SK-N-SH (cell line): ENCODE results near the gene KCTD14. TPM values are rescaled to one million over a fixed set of nuclear protein-coding genes. Genes with fewer than 3 reads are reported as not detected.

Source experiments
- CTCF ChIA-PET: fragments of 300-600, 350-600 bp; formaldehyde crosslinking; extraction: SDS; loops from one replicate; lab custom pipeline; 2021; lab: Yijun Ruan, JAX
- POLR2A ChIA-PET: fragments of 350-600 bp; sonication (Branson Sonifier 250); formaldehyde crosslinking; extraction: SDS; loops from one replicate; lab custom pipeline; 2020; ENCODE audit warnings: antibody characterized with exemption, inconsistent platforms; lab: Yijun Ruan, JAX
- DNase-seq: peaks from one replicate; pipeline ENCODE4 v3.0.0; 2012
- H2AFZ ChIP-seq: fragments of 200-600 bp; sonication (generic); 2 replicates; pipeline ENCODE4 v1.8.1; 2016; ENCODE audit warnings: antibody characterized with exemption, mild to moderate bottlenecking, low read depth
- H3F3A ChIP-seq: fragments of 200-600 bp; sonication (generic); replicated peaks from 2 replicates; pipeline ENCODE3; 2016; ENCODE audit warnings: antibody characterized with exemption, mild to moderate bottlenecking; ENCODE audit not compliant: insufficient read depth
- H3K27ac ChIP-seq, 2 experiments: fragments of 200-500 bp in 1 of 2; fragments of 200-600 bp in 1 of 2; sonication (Bioruptor generic) in 1 of 2; sonication (generic), shearing (Covaris generic) in 1 of 2; 2 replicates each; pipeline versions ENCODE4 v1.5.1 to v1.6.1; 2014 to 2016; ENCODE audit warnings: low read depth in 2 of 2, inconsistent platforms in 1 of 2, low read length in 1 of 2, mild to moderate bottlenecking in 1 of 2, mixed read lengths in 1 of 2
- H3K27me3 ChIP-seq: fragments of 200-600 bp; sonication (generic), shearing (Covaris generic); 2 replicates; pipeline ENCODE4 v1.6.1; 2016; ENCODE audit warnings: mixed run types; ENCODE audit not compliant: insufficient read depth
- H3K36me3 ChIP-seq, 2 experiments: fragments of 200-500 bp in 1 of 2; fragments of 200-600 bp in 1 of 2; sonication (Bioruptor generic) in 1 of 2; sonication (generic) in 1 of 2; replicated peaks in 1 of 2; 2 replicates each; pipeline versions ENCODE3 to v1.5.1; 2014 to 2016; ENCODE audit warnings: low read length in 1 of 2, mild to moderate bottlenecking in 1 of 2; ENCODE audit not compliant: insufficient read depth in 2 of 2, control insufficient read depth in 1 of 2
- H3K4me1 ChIP-seq, 2 experiments: fragments of 200-500 bp in 1 of 2; fragments of 200-600 bp in 1 of 2; sonication (Bioruptor generic) in 1 of 2; sonication (generic), shearing (Covaris generic) in 1 of 2; 2 replicates each; pipeline versions ENCODE4 v1.5.1 to v1.6.1; 2014 to 2016; ENCODE audit warnings: low read depth in 1 of 2, low read length in 1 of 2, mixed run types in 1 of 2; ENCODE audit not compliant: insufficient read depth in 2 of 2, control insufficient read depth in 1 of 2
- H3K4me2 ChIP-seq: fragments of 200-600 bp; sonication (generic), shearing (Covaris generic); 2 replicates; pipeline ENCODE4 v1.6.1; 2017; ENCODE audit warnings: mixed run types
- H3K4me3 ChIP-seq, 2 experiments: fragments of 200-500 bp in 1 of 2; fragments of 200-600 bp in 1 of 2; sonication (Bioruptor generic) in 1 of 2; sonication (generic), shearing (Covaris generic) in 1 of 2; 2 replicates each; pipeline versions ENCODE4 v1.5.1 to v1.8.1; 2014 to 2016; ENCODE audit warnings: low read depth in 2 of 2, inconsistent platforms in 1 of 2, low read length in 1 of 2, mild to moderate bottlenecking in 1 of 2, mixed read lengths in 1 of 2, moderate library complexity in 1 of 2
- H3K79me2 ChIP-seq: fragments of 200-600 bp; sonication (generic); 2 replicates; pipeline ENCODE4 v1.8.1; 2017; ENCODE audit warnings: mild to moderate bottlenecking; ENCODE audit not compliant: insufficient read depth
- H3K9ac ChIP-seq: fragments of 200-600 bp; sonication (generic); 2 replicates; pipeline ENCODE4 v1.6.1; 2017; ENCODE audit warnings: mixed run types
- H3K9me2 ChIP-seq: fragments of 200-600 bp; sonication (generic); 2 replicates; pipeline ENCODE4 v1.6.1; 2017; ENCODE audit warnings: mixed run types
- H3K9me3 ChIP-seq: fragments of 200-600 bp; sonication (generic); 2 replicates; pipeline ENCODE4 v1.6.1; 2017; ENCODE audit warnings: mixed run types, mild to moderate bottlenecking, moderate library complexity
- H4K20me1 ChIP-seq: fragments of 200-600 bp; sonication (generic); 2 replicates; pipeline ENCODE4 v1.6.1; 2017; ENCODE audit warnings: mild to moderate bottlenecking, mixed run types; ENCODE audit not compliant: insufficient read depth
- CHD2 ChIP-seq: fragments of 150-350 bp; IDR thresholded peaks from 2 replicates; pipeline ENCODE4 v1.6.1; 2018; ENCODE audit warnings: low read length; ENCODE audit not compliant: partially characterized antibody
- CTCF ChIP-seq: fragments of 200-600 bp; sonication (generic); IDR thresholded peaks from 2 replicates; pipeline ENCODE4 v1.6.1; 2017; ENCODE audit warnings: antibody characterized with exemption, mild to moderate bottlenecking, moderate library complexity
- ELF1 ChIP-seq: IDR thresholded peaks from 2 replicates; pipeline ENCODE4 v1.4.0; 2012
- EP300 ChIP-seq, 2 experiments: IDR thresholded peaks; 2 replicates each; pipeline versions ENCODE4 v1.4.0 to v1.6.1; 2012; ENCODE audit warnings: borderline replicate concordance in 1 of 2, low read depth in 1 of 2, low read length in 1 of 2
- FOSL2 ChIP-seq: IDR thresholded peaks from 2 replicates; pipeline ENCODE4 v1.4.0; 2012; ENCODE audit warnings: low read depth, mild to moderate bottlenecking, moderate library complexity, borderline replicate concordance
- GATA2 ChIP-seq: sonication (generic); formaldehyde crosslinking; IDR thresholded peaks from 2 replicates; pipeline ENCODE4 v1.5.0; 2020; ENCODE audit warnings: mild to moderate bottlenecking, missing genetic modification reagents
- MXI1 ChIP-seq: IDR thresholded peaks from 2 replicates; pipeline ENCODE4 v1.6.1; 2012; ENCODE audit warnings: mild to moderate bottlenecking, low read depth, low read length, improper control_type of control experiment
- PBX3 ChIP-seq: IDR thresholded peaks from 2 replicates; pipeline ENCODE4; 2012
- RCOR1 ChIP-seq: fragments of 150-350 bp; IDR thresholded peaks from 2 replicates; pipeline ENCODE4 v1.6.1; 2017; ENCODE audit warnings: antibody characterized with exemption, low read length
- REST ChIP-seq: IDR thresholded peaks from 2 replicates; pipeline ENCODE4 v1.6.1; 2012; ENCODE audit warnings: mild to moderate bottlenecking, low read depth, low read length, moderate library complexity
- RXRA ChIP-seq: IDR thresholded peaks from 2 replicates; pipeline ENCODE4 v1.4.0; 2012; ENCODE audit warnings: low read depth, mild to moderate bottlenecking, borderline replicate concordance
- SIN3A ChIP-seq: IDR thresholded peaks from 2 replicates; pipeline ENCODE4 v1.6.1; 2012; ENCODE audit warnings: low read depth, mild to moderate bottlenecking, low read length, moderate library complexity, borderline replicate concordance
- polyA plus RNA-seq, 3 experiments: library from polyadenylated mRNA; depleted of rRNA; stranded (reverse); fragments of >200 nt; gene quantifications; 2 replicates each; pipeline ENCODE4 v1.2.3, GENCODE V29; 2012

The KCTD14 gene
- polyA plus RNA-seq, 1 of the 3 experiments (the other 2 are of a cell fraction): 0.25 TPM

GRCh38 chr11:77968337-77968736 is 54.7 kb downstream of the KCTD14 start (continued):
- no peak for TF ChIP-seq RCOR1

- Histone ChIP-seq H3K27ac (no peak overlapping the region), H3K36me3 (peaks cover 0 to 14% of the 10 kb centered on the region in 2 experiments), H4K20me1 (no peaks in the 10 kb centered on the region), H3F3A (no peaks in the 10 kb centered on the region), H3K9ac (no peak overlapping the region), H3K79me2 (no peaks in the 10 kb centered on the region), H3K27me3 (no peaks in the 10 kb centered on the region), H3K4me2 (no peak overlapping the region), H2AFZ (no peak overlapping the region), H3K4me3 (no peak overlapping the region), H3K4me1 (no peaks in the 10 kb centered on the region), H3K9me2 (no peaks in the 10 kb centered on the region), H3K9me3 (no peaks in the 10 kb centered on the region)
- DNase-seq: no peak
- POLR2A ChIA-PET: no interaction called here
- no peak for TF ChIP-seq CTCF
- no peak for TF ChIP-seq PBX3
- TF ChIP-seq MXI1: no peak
- no peak for TF ChIP-seq CHD2
- TF ChIP-seq REST: no peak
- no peak for TF ChIP-seq ELF1
- TF ChIP-seq GATA2: no peak
- no peak for TF ChIP-seq RXRA
- TF ChIP-seq FOSL2: no peak
- no peak for TF ChIP-seq EP300 (IDR thresholded peaks at IDR 0.05; ENCODE audit: borderline replicate concordance in 1 of 2, low read depth in 1 of 2, low read length in 1 of 2)
- no peak for TF ChIP-seq SIN3A
- CTCF ChIA-PET: no interaction called here
These were observed 55.3 kb downstream of the KCTD14 start for GRCh38 chr11:77967753-77968152.
